Mesodermal cell (in vitro differentiated cells): Measurements from ENCODE around the gene RAVER2.

Experiments used
- H3K27ac ChIP-seq: 2 replicates; pipeline ENCODE4 v1.7.0; 2013; ENCODE audit warnings: mild to moderate bottlenecking, low read depth, low read length, moderate library complexity; ENCODE audit not compliant: severe bottlenecking
- H3K36me3 ChIP-seq: 2 replicates; pipeline ENCODE4 v1.7.1; 2013; ENCODE audit warnings: mild to moderate bottlenecking, low read length, moderate library complexity; ENCODE audit not compliant: control insufficient read depth, insufficient read depth
- H3K4me1 ChIP-seq: one replicate; pipeline ENCODE4 v1.7.1; 2013; ENCODE audit warnings: mild to moderate bottlenecking, low read length; ENCODE audit not compliant: insufficient read depth, control insufficient read depth, poor library complexity, severe bottlenecking
- H3K4me3 ChIP-seq: 2 replicates; pipeline ENCODE4 v1.7.0; 2013; ENCODE audit warnings: low read length, control low read depth, mild to moderate bottlenecking; ENCODE audit not compliant: insufficient read depth, poor library complexity, severe bottlenecking; ENCODE audit errors: extremely low read depth
- H3K9me3 ChIP-seq: 2 replicates; pipeline ENCODE4 v1.7.1; 2013; ENCODE audit warnings: mild to moderate bottlenecking, low read length, moderate library complexity; ENCODE audit not compliant: control insufficient read depth
- WGBS, 2 experiments: methylation state at CpG; one replicate each; pipeline ENCODE4 v1.1.5; 2013; ENCODE audit warnings: missing lambda C conversion rate in 2 of 2; ENCODE audit not compliant: insufficient coverage in 2 of 2; 5-methylcytosine and 5-hydroxymethylcytosine counted together

The RAVER2 gene

GRCh38 chr1:64846573-64847430 is 101.9 kb downstream of the RAVER2 start:
- H3K27ac ChIP-seq = no peak overlapping the region
- H3K9me3 ChIP-seq = no peaks in the 10 kb centered on the region
- H3K36me3 ChIP-seq = peaks cover 77% of the 10 kb centered on the region
- H3K4me1 ChIP-seq = no peaks in the 10 kb centered on the region
- 90 to 95% methylated on average over 6 to 8 of the region's 10 CpGs for WGBS, 2 experiments
- H3K4me3 ChIP-seq = no peak overlapping the region

- 69 to 83% methylated on average over 2 to 4 of the region's 4 CpGs for WGBS, 2 experiments
- Histone ChIP-seq H3K36me3 (peaks cover 83% of the 10 kb centered on the region), H3K27ac (no peak overlapping the region), H3K4me3 (no peak overlapping the region), H3K4me1 (no peaks in the 10 kb centered on the region), H3K9me3 (no peaks in the 10 kb centered on the region)
Observed at GRCh38 chr1:64847666-64848065, 102.8 kb downstream of the RAVER2 start.

DNA sequence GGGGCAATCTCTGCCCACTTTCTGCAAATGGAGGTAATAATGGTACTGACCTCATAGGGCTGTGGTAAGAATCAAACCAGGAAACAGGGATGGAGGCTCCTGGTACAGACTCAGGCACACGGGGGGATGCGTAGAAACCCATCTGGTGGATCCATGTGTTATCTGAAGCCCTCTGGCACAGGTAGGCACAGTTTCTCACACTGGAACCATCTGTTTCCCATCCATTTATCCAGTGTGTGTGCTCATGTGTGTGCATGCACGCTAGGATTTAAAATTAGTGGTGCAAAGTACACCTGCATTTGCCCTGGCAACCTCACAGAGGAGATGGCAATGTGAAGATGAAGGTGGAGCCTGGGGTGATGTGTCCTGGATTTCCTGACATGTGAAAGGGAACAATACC is 103.3 kb downstream of the RAVER2 start:
- Histone ChIP-seq H3K27ac (no peak overlapping the region), H3K9me3 (no peaks in the 10 kb centered on the region), H3K4me3 (no peak overlapping the region), H3K4me1 (no peaks in the 10 kb centered on the region), H3K36me3 (peaks cover 84% of the 10 kb centered on the region)
- 71 to 96% methylated on average over 1 to 3 of the region's 3 CpGs for WGBS, 2 experiments

DNA sequence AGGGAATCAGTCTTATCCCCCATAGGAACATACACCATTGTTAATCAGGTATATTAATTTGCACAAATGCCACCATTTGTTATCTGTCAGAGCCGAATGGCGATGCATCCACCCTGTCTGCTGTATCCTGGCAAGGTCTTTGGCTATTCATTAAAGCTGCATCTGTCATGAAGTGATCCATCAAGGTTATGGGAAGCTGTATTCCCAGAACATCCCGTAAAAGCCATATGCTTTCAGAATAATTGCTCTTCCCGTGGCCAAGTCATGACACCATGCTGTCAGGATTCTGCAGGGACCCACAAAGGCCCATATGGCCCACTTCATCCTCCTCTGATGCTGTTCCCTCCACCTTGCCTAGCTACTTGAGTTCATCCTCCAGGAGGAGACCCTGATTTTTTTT is 103.9 kb downstream of the RAVER2 start:
- Histone ChIP-seq H3K9me3 (no peaks in the 10 kb centered on the region), H3K27ac (no peak overlapping the region), H3K4me3 (no peak overlapping the region), H3K36me3 (peaks cover 90% of the 10 kb centered on the region), H3K4me1 (no peaks in the 10 kb centered on the region)
- WGBS, 2 experiments = 87 to 94% methylated on average over 4 of the region's 4 CpGs

DNA sequence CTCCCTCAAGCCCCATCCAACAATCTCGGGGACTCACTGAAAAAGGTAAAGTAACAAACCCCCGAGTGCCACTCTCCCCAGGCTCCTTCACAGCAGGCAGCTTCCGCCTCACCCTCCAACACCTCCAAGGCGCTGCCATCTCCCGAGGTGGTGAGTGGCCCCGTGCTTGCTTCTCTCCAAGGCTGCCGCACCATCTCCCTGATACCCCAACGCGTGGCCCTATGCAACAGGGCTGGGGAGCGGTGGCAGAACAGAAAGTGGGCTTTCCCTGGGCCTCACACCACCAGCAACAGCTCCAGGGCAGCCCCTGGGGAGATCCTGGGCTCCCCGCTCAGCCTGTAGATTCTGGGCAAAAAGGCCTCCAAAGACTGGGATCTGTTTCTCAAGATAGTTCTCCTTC is 105.1 kb downstream of the RAVER2 start:
- Histone ChIP-seq H3K27ac (no peak overlapping the region), H3K4me3 (no peak overlapping the region), H3K36me3 (peaks cover 88% of the 10 kb centered on the region), H3K4me1 (no peaks in the 10 kb centered on the region), H3K9me3 (no peaks in the 10 kb centered on the region)
- 94 to 95% methylated on average over 7 to 10 of the region's 11 CpGs for WGBS, 2 experiments

DNA sequence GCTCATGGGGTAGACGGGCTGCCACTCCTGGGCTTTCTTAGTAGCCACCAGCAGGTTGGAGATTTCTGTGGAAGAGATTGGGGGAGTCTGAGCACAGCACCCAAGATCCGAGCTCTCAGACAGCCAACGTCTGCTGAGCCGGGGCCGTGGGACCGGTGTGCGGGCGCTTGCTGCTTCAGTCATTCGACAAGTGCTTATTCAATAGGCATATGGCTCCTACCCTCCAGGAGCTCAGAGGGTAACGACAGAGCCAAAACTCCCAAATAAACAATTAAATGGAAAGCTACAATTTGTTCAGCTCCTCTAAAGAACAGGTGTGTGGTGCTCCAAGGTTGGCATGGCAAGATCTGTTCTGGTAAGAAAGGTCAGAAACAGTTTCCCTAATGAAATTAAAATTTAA is 106.0 kb downstream of the RAVER2 start:
- Histone ChIP-seq H3K4me3 (no peak overlapping the region), H3K9me3 (no peaks in the 10 kb centered on the region), H3K36me3 (peaks cover 89% of the 10 kb centered on the region), H3K4me1 (no peaks in the 10 kb centered on the region), H3K27ac (no peak overlapping the region)
- WGBS, 2 experiments = 85% methylated on average over 9 of the region's 10 CpGs; no CpG with 5 or more reads in 1 of the 2 experiments

DNA sequence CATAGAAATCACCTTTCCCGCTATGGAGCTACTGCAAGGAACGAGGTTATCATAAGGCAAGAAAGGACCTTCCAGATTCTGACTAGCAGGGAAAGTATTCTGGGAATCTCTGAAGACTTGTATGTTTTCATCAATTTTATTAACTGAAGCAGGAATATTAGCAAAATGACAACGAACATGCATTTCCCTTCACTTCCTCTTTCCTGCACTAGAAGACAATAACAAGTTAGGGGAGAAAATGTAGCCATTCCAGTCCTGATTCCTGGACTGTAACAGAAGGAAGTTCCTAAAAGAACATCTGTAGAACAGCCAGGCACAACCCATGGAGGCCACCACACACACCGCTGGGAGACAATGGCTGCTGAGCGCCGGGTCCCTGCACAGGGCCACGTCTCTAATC is 106.8 kb downstream of the RAVER2 start:
- peaks cover 92% of the 10 kb centered on the region for H3K36me3 ChIP-seq
- no peaks in the 10 kb centered on the region for H3K9me3 ChIP-seq
- no peak overlapping the region for H3K4me3 ChIP-seq
- WGBS, 2 experiments = 84 to 87% methylated on average over 5 of the region's 7 CpGs
- no peaks in the 10 kb centered on the region for H3K4me1 ChIP-seq
- H3K27ac ChIP-seq = no peak overlapping the region

GRCh38 chr1:64854674-64855073 is 109.8 kb downstream of the RAVER2 start:
- no peak overlapping the region for H3K4me3 ChIP-seq
- H3K27ac ChIP-seq = no peak overlapping the region
- no peaks in the 10 kb centered on the region for H3K9me3 ChIP-seq
- H3K4me1 ChIP-seq = no peaks in the 10 kb centered on the region
- WGBS, 2 experiments = 100% methylated on average over 1 of the region's 5 CpGs; no CpG with 5 or more reads in 1 of the 2 experiments
- H3K36me3 ChIP-seq = peaks cover 92% of the 10 kb centered on the region

DNA sequence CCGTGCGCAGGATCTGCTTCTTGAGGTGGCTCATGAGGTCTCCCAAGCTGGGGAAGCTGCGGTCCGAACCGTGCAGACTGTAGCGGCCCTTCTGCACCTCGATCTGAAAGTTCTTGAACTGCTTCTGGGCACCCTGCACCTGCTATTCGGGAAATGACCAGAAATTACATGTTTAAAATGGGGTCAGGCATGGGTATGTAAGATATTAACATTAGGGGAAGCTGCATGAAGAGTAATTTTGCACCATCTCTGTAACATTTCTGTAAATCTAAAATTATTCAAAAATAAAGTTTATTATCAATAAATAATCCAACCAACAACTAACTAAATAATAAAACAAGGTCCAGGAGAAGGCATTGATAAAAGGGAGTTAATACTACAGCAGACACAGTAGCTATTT is 110.7 kb downstream of the RAVER2 start:
- 95 to 97% methylated on average over 7 of the region's 8 CpGs for WGBS, 2 experiments
- H3K9me3 ChIP-seq = no peaks in the 10 kb centered on the region
- no peaks in the 10 kb centered on the region for H3K4me1 ChIP-seq
- H3K27ac ChIP-seq = no peak overlapping the region
- H3K36me3 ChIP-seq = peaks cover 90% of the 10 kb centered on the region
- H3K4me3 ChIP-seq = no peak overlapping the region

- H3K9me3 ChIP-seq = no peaks in the 10 kb centered on the region
- no peaks in the 10 kb centered on the region for H3K4me1 ChIP-seq
- H3K4me3 ChIP-seq = no peak overlapping the region
- H3K36me3 ChIP-seq = peaks cover 86% of the 10 kb centered on the region
- WGBS, 2 experiments = 87 to 97% methylated on average over 6 to 7 of the region's 10 CpGs
- no peak overlapping the region for H3K27ac ChIP-seq
Observed at GRCh38 chr1:64856553-64856952, 111.7 kb downstream of the RAVER2 start.

DNA sequence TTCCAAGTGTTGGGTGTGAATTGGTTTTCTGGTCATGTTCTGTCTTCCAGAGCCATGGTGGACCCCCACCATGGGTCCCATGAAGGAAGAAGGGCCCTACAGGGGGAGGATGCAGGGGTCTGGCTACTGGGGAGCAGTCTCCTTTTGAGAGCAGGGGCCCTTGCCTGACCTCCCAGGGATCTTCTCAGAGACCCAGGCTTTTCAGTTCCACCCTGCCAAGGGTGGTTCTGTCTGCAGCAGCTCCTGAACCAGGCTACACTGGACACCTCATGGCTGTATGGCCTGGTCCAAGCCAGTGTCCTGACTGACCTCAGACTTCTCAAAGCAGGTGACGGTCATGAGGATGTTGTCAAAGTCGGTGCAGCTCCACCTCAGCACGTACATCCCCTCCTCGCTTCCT is 112.5 kb downstream of the RAVER2 start:
- H3K36me3 ChIP-seq = peaks cover 84% of the 10 kb centered on the region
- H3K27ac ChIP-seq = no peak overlapping the region
- no peak overlapping the region for H3K4me3 ChIP-seq
- no peaks in the 10 kb centered on the region for H3K9me3 ChIP-seq
- WGBS, 2 experiments = 100% methylated on average over 2 to 4 of the region's 4 CpGs
- no peaks in the 10 kb centered on the region for H3K4me1 ChIP-seq
